Skeletal muscle satellite cell (primary cell): Measurements from ENCODE around the gene NFS1.
"Not testable (repeated sequence)": the region's sequence is repeated elsewhere in the genome, so short reads cannot be mapped to it uniquely, and the experiment has no call there.

Experiments
- H3K27me3 ChIP-seq: 2 replicates; pipeline ENCODE4 v1.7.0; 2013; ENCODE audit warnings: low read length; ENCODE audit not compliant: control insufficient read depth, insufficient read depth
- H3K36me3 ChIP-seq: 2 replicates; pipeline ENCODE4 v1.7.0; 2013; ENCODE audit warnings: mild to moderate bottlenecking, control low read depth, low read length; ENCODE audit not compliant: insufficient read depth
- H3K4me1 ChIP-seq: 2 replicates; pipeline ENCODE4 v1.7.0; 2013; ENCODE audit warnings: low read length; ENCODE audit not compliant: control insufficient read depth, insufficient read depth
- H3K4me2 ChIP-seq: 2 replicates; pipeline ENCODE4 v1.7.0; 2013; ENCODE audit warnings: mild to moderate bottlenecking, low read length
- H3K4me3 ChIP-seq: 2 replicates; pipeline ENCODE4 v1.7.0; 2013; ENCODE audit warnings: low read length
- H3K9ac ChIP-seq: 2 replicates; pipeline ENCODE4 v1.7.0; 2013; ENCODE audit warnings: mild to moderate bottlenecking, low read depth, low read length, moderate library complexity
- H3K9me3 ChIP-seq: replicated peaks from 2 replicates; pipeline ENCODE4 v1.7.0; 2013; ENCODE audit warnings: mild to moderate bottlenecking, control low read depth, low read length

NFS1 gene

DNA sequence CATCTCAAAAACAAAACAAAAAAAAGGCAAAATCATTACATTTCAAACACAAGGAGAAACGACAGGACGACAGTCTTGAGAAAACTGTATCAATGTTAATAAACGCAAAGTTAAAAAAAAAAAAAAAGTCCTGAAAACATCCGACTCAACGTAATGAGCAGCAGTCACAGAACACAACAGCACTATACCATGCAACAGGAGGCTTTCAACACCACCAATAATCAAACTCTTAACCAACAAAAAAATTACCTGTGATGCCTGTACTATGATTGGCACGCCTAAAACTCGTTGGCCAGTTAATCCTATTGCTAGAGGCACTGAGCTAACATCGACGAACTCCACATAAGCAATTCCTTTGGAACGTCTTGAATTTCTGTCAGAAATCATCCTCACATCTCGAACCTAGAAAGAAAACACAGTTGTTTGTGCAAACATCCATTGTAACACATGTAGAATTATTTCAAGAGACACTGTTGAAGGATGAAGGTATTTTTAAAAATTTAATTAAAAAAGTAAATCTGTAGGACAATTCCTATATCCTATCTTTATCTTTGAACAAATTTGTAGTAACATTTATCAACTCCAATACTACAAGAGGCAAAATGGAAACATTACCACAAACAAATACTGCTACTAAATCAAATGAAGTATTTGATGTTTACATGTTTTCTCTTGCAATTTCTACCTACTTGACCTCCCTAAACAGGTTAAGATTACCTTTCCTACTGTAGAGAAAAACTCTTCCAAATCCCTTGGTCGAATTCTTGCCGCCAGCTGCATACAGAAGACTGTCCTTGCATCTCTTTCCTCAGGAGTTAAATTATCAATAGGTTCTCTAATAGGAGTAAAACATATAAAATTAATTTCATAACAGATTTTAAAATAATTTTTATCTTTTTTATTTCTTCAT is 25.4 kb upstream of the NFS1 start:
- Histone ChIP-seq H3K4me1 (no peaks in the 10 kb centered on the region), H3K4me2 (no peak overlapping the region), H3K36me3 (peaks cover 95% of the 10 kb centered on the region), H3K4me3 (no peak overlapping the region), H3K27me3 (no peaks in the 10 kb centered on the region), H3K9ac (no peak overlapping the region), H3K9me3 (no peaks in the 10 kb centered on the region)

GRCh38 chr20:35723652-35724320 is 24.6 kb upstream of the NFS1 start:
- H3K4me2 ChIP-seq, H3K9me3 ChIP-seq: not testable (repeated sequence)

GRCh38 chr20:35723275-35723639 is 24.1 kb upstream of the NFS1 start:
- not testable (repeated sequence) for H3K4me2 ChIP-seq, H3K4me3 ChIP-seq, H3K9ac ChIP-seq, H3K9me3 ChIP-seq, H3K27me3 ChIP-seq
- H3K4me1 ChIP-seq, result peaks cover 12% of the 10 kb centered on the region
- H3K36me3 ChIP-seq, result peaks cover 95% of the 10 kb centered on the region

More at GRCh38 chr20:35723652-35724320, 24.6 kb upstream of the NFS1 start:
- H3K36me3 ChIP-seq, result peaks cover 95% of the 10 kb centered on the region
- not testable (repeated sequence) for H3K9ac ChIP-seq, H3K4me3 ChIP-seq, H3K27me3 ChIP-seq, H3K4me1 ChIP-seq

DNA sequence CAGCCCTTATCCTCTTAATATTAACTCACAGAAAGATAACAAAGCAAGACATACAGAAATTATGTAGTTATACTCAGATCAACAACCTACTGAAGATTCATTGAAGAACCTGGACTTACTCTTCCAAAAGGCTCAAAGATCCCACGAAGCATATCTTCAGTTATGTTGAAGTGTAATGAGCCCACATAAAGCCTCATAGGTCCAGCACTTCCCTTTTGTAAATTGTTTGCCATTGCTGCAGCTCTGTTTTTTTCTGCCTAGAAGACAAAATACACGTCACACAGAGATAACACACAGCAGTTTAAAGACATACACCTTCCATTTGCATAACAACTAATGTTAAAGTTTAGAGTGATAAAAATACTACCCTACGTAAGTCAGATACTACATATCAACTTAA is 22.5 kb upstream of the NFS1 start:
- H3K9ac ChIP-seq, result no peak overlapping the region
- no peaks in the 10 kb centered on the region for H3K27me3 ChIP-seq
- H3K9me3 ChIP-seq, result no peaks in the 10 kb centered on the region
- no peak overlapping the region for H3K4me3 ChIP-seq
- peaks cover 97% of the 10 kb centered on the region for H3K36me3 ChIP-seq
- H3K4me2 ChIP-seq, result no peak overlapping the region
- H3K4me1 ChIP-seq, result peaks cover 14% of the 10 kb centered on the region

GRCh38 chr20:35721219-35721618 is 22.1 kb upstream of the NFS1 start:
- Histone ChIP-seq H3K9me3 (no peaks in the 10 kb centered on the region), H3K4me3 (no peak overlapping the region), H3K4me2 (no peak overlapping the region), H3K36me3 (peaks cover 97% of the 10 kb centered on the region), H3K4me1 (peaks cover 14% of the 10 kb centered on the region), H3K27me3 (no peaks in the 10 kb centered on the region), H3K9ac (no peak overlapping the region)

DNA sequence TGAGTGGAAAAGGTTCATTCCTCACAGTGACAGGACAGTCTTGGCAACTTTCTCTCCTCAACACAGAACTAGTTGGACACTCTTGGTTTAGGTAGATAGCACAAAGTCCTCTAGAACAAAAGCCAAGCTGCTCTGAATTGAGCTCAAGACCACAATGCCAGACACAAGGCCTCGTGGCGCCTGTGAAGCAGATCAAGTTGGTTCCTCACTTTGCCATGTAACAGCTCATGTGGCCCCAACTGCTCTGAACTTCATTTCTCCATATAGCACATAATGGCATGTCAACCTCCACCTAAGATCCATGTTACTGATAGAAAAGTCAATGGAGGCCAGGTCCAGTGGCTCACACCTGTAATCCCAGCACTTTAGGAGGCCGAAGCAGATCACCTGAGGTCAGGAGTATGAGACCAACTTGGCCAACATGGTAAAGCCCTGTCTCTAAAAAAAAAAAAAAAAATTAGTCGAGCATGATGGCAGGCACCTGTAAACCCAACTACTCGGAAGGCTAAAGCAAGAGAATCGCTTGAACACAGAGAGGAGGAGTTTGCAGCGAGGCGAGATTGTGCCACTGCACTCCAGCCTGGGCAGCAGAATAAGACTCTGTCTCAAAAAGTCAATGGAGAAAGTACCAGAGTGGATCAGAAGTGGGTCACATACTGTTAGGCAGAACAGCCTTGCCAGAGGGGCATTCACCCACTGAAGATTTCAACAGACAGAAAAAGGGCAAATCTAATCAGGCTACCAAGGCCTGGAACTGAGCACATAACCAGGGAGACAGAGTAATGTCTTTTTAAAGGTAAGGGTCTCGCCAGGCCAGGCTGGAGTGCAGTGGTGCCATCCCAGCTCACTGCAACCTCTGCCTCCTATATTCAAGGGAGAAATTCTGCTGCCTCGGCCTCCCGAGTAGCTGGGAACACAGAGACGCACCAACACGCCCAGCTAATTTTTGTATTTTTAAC is 21.3 kb upstream of the NFS1 start:
- H3K4me3 ChIP-seq, result no peak overlapping the region
- no peak overlapping the region for H3K4me2 ChIP-seq
- no peak overlapping the region for H3K9ac ChIP-seq
- H3K9me3 ChIP-seq, result no peaks in the 10 kb centered on the region
- peaks cover 14% of the 10 kb centered on the region for H3K4me1 ChIP-seq
- H3K27me3 ChIP-seq, result no peaks in the 10 kb centered on the region
- H3K36me3 ChIP-seq, result peaks cover 97% of the 10 kb centered on the region

- no peak overlapping the region for H3K9ac ChIP-seq
- H3K27me3 ChIP-seq, result no peaks in the 10 kb centered on the region
- H3K36me3 ChIP-seq, result peaks cover 97% of the 10 kb centered on the region
- no peaks in the 10 kb centered on the region for H3K9me3 ChIP-seq
- peaks cover 14% of the 10 kb centered on the region for H3K4me1 ChIP-seq
- no peak overlapping the region for H3K4me2 ChIP-seq
- H3K4me3 ChIP-seq, result no peak overlapping the region
Measured at GRCh38 chr20:35719717-35720116, 20.6 kb upstream of the NFS1 start.

GRCh38 chr20:35718972-35719635 is 20.0 kb upstream of the NFS1 start:
- Histone ChIP-seq H3K9ac (no peak overlapping the region), H3K27me3 (no peaks in the 10 kb centered on the region), H3K36me3 (peaks cover 97% of the 10 kb centered on the region), H3K4me1 (peaks cover 14% of the 10 kb centered on the region), H3K4me2 (no peak overlapping the region), H3K9me3 (no peaks in the 10 kb centered on the region), H3K4me3 (no peak overlapping the region)

DNA sequence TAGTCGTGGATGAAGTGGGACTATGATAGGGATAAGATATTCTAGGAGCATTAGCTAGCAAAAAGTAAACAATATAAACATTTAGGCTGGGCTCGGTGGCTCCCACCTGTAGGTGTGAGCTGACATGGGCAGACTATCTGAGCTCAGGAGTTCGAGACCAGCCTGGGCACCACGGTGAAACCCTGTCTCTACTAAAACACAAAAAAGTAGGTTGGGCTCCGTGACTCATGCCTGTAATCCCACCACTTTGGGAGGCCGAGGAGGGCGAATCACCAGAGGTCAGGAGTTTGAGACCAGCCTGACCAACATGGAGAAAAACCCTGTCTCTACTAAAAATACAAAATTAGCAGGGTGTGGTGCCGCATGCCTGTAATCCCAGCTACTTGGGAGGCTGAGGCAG is 19.2 kb upstream of the NFS1 start:
- not testable (repeated sequence) for H3K9ac ChIP-seq, H3K4me3 ChIP-seq, H3K4me2 ChIP-seq, H3K9me3 ChIP-seq, H3K27me3 ChIP-seq
- Histone ChIP-seq H3K36me3 (peaks cover 97% of the 10 kb centered on the region), H3K4me1 (peaks cover 14% of the 10 kb centered on the region)

- no peak overlapping the region for H3K4me3 ChIP-seq
- peaks cover 14% of the 10 kb centered on the region for H3K4me1 ChIP-seq
- H3K9me3 ChIP-seq, result no peaks in the 10 kb centered on the region
- H3K4me2 ChIP-seq, result no peak overlapping the region
- no peak overlapping the region for H3K9ac ChIP-seq
- peaks cover 95% of the 10 kb centered on the region for H3K36me3 ChIP-seq
- H3K27me3 ChIP-seq, result no peaks in the 10 kb centered on the region
Measured at GRCh38 chr20:35716330-35716729, 17.2 kb upstream of the NFS1 start.

DNA sequence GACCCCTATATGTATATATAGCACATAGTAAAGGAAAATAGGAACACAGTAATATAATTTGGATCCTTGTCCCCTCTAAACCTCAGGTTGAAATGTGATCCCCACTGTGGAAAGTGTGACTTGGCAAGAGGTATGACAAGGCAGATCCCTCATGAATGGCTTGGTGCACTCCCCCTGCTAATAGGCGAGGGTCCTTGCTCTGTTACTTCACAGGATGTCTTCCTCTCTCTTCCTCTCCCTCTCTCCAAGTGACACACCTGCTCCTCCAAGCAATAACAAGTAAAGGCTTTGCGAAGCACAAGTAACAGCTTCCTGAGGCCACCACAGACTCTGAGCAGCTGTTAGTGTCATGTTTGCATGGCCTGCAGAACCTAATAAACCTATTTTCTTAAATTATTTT is 16.5 kb upstream of the NFS1 start:
- H3K4me2 ChIP-seq, result no peak overlapping the region
- H3K4me3 ChIP-seq, result no peak overlapping the region
- no peaks in the 10 kb centered on the region for H3K27me3 ChIP-seq
- H3K4me1 ChIP-seq, result peaks cover 14% of the 10 kb centered on the region
- H3K9me3 ChIP-seq, result no peaks in the 10 kb centered on the region
- no peak overlapping the region for H3K9ac ChIP-seq
- H3K36me3 ChIP-seq, result peaks cover 95% of the 10 kb centered on the region
